ENCODE measurements around the gene DLG4. TPM values are rescaled to one million over a fixed set of nuclear protein-coding genes. Genes with fewer than 3 reads are reported as not detected.

Gene DLG4
- total and polyA plus RNA-seq, 2 donors (not counting 3 experiments of a cell fraction or from before 2014, with no cell fraction given), result 14.9 to 34.6 TPM

DNA sequence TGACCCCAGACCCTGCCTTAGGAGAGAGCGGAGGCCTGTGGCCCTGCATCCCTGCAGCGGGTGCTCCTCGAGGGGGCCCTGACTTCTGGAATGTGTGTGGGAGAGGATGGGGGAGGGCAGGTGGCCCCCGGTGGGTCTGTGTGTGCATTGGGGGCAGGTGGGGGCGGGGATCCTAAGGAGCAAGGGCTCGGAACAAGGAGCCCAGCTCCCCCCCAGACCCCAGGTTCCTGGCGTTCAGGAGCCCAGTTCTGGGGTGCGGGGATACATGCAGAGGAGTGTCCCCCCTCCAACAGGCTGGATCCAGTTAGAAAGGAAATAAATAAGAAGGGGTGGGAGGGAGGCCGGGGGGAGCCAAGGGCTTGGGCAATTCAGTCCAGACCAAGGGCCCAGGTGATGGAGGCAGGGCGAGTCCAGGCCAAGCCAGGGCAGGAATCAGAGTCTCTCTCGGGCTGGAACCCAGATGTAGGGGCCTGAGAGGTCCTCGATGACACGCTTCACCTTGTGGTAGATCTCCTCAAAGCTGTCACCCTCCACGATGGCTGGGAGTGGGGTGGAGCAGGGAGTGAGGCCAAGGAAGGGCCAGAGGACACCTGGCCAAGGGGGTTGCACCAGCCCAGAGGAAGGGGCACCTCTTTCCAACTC, 29.2 kb downstream of the DLG4 start:
- CTCF ChIA-PET, result interaction anchor here (0.7 kb wide), 1 partner anchor 371 kb away, joined by 3 read pairs; no protein-coding TSS in a partner anchor
- H3K27ac ChIP-seq (ENCODE audit: insufficient read depth, low read depth, low read length), result no peak overlapping the region
- H3K79me2 ChIP-seq (ENCODE audit: control insufficient read depth, insufficient read depth, low read length), result no peaks in the 10 kb centered on the region
- H3K4me3 ChIP-seq (replicated peaks in 1 of 3; ENCODE audit: insufficient read depth in 1 of 3, low read depth in 1 of 3, low read length in 3 of 3), result no peak overlapping the region
- H3K36me3 ChIP-seq (ENCODE audit: control insufficient read depth in 2 of 2, extremely low read depth in 1 of 2, insufficient read depth in 2 of 2, low read length in 2 of 2), result peaks cover 0 to 20% of the 10 kb centered on the region in 2 experiments
- POLR2A ChIA-PET, result no interaction called here
- H3K9ac ChIP-seq (replicated peaks; ENCODE audit: extremely low read depth, insufficient read depth, low read length), result no peak overlapping the region
- TF ChIP-seq MYC (IDR thresholded peaks at IDR 0.05; ENCODE audit: low read depth, low read length) (no peak), CTCF (IDR thresholded peaks at IDR 0.05; ENCODE audit: extremely low read depth in 1 of 2, insufficient read depth in 1 of 2, low read depth in 1 of 2, low read length in 2 of 2) (no peak), GATA2 (IDR thresholded peaks at IDR 0.05; ENCODE audit: insufficient read depth, insufficient read length, low read depth, low read length) (no peak), POLR2A (IDR thresholded peaks at IDR 0.05; ENCODE audit: low read depth, low read length) (no peak), POLR2AphosphoS5 (IDR thresholded peaks at IDR 0.05; ENCODE audit: insufficient read depth, low read depth, low read length) (no peak), MAX (IDR thresholded peaks at IDR 0.05; ENCODE audit: insufficient read depth, insufficient read length) (no peak), FOS (IDR thresholded peaks at IDR 0.05; ENCODE audit: borderline replicate concordance, insufficient read depth, low read length) (no peak), JUN (IDR thresholded peaks at IDR 0.05; ENCODE audit: borderline replicate concordance, insufficient read depth, insufficient read length, low read depth) (no peak), EZH2 (IDR thresholded peaks at IDR 0.05; ENCODE audit: borderline replicate concordance, low read depth, low read length, severe bottlenecking) (no peak)
- no peaks in the 10 kb centered on the region for H3K9me3 ChIP-seq (replicated peaks; ENCODE audit: control insufficient read depth, insufficient read depth, low read length)
- no TSS peak for BruUV-seq (replicated peaks)
- DNase-seq (ENCODE audit: low read depth, low spot score) (no peak), FAIRE-seq (no peak)
- H4K20me1 ChIP-seq (replicated peaks; ENCODE audit: control insufficient read depth, extremely low read depth, insufficient read depth, low read length), result no peaks in the 10 kb centered on the region
- intact Hi-C loops (cut with micrococcal nuclease), result no loop called here
- dilution Hi-C loops (cut with MboI; ENCODE audit: extremely low pct_ligation_motif_present, low sequenced_read_pairs), result no loop called here
- H3K4me1 ChIP-seq (ENCODE audit: control insufficient read depth, extremely low read depth, insufficient read depth, low read length), result no peaks in the 10 kb centered on the region
- no peaks in the 10 kb centered on the region for H3K9me1 ChIP-seq (replicated peaks; ENCODE audit: control insufficient read depth, extremely low read depth, insufficient read depth, low read length)
- H2AFZ ChIP-seq (ENCODE audit: low read depth, low read length), result no peak overlapping the region
- no peak overlapping the region for H3K4me2 ChIP-seq (ENCODE audit: insufficient read depth, low read length)
- no peaks in the 10 kb centered on the region for H3K27me3 ChIP-seq (ENCODE audit: control insufficient read depth in 2 of 2, insufficient read depth in 2 of 2, low read length in 2 of 2)

Data from endothelial cell of umbilical vein (primary cell).